ENCODE measurements around the gene RXRB.

DNA sequence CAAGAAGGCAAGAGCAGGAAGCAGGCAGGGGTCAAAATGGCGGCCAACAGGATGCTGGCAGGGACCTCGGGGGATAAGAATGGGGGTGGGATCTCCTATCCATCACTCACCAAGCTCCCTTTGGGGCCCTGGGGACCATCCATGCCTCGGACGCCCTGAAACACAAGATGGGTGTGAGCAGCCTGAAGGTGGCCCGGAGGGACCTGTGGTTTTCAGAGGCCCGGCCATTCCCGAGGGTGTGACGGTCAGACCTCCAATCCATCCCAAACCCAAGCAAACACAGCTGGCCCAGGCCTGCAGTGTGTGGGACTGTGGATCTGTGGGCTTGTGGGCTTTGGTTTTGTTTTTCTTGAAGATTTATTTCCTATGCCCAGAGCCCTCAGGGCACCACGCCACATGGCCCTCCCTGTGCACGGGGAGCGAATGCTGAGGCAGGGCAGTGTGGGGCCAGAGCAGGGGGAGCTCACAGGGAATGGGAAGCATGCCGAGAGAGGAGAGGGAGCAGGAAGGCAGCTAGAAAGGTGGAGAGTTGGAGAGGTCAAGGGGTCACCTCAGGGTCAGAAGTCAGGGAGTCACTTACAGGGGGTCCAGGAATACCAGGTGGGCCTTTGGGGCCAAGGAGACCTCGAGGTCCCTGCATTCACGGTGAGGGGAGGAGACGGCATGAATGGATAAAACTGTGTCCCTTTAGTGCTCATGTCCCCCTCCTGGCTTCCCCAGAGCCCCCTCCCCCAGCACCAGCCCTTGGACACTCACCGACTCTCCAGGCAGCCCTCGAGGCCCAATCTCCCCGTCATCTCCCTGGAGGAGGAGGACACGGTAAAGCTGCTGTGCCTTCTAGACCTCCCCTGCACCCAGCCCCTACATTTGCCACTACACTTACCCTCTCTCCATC lies 22.7 kb downstream of the RXRB start:
- TF ChIP-seq POLR2A (IDR thresholded peaks at IDR 0.05; ENCODE audit: low read depth, low read length) (no peak), CTCF (IDR thresholded peaks at IDR 0.05 in 2 of 3, conservative IDR thresholded peaks at IDR 0.05 in 1 of 3; ENCODE audit: control insufficient read depth in 2 of 3, extremely low read depth in 1 of 3, insufficient read depth in 1 of 3, low read depth in 3 of 3, low read length in 3 of 3) (no peak), ZNF384 (IDR thresholded peaks at IDR 0.05; ENCODE audit: borderline replicate concordance, low read depth, low read length) (no peak), BRCA1 (IDR thresholded peaks at IDR 0.05; ENCODE audit: low read depth, low read length) (no peak), KAT2A (conservative IDR thresholded peaks at IDR 0.05; ENCODE audit: control insufficient read depth, low read depth, low read length) (no peak), USF2 (IDR thresholded peaks at IDR 0.05; ENCODE audit: borderline replicate concordance, low read depth, low read length) (no peak), ZZZ3 (IDR thresholded peaks at IDR 0.05; ENCODE audit: control insufficient read depth, insufficient read length, low read depth) (no peak), JUNB (IDR thresholded peaks at IDR 0.05) (no peak), TAF1 (IDR thresholded peaks at IDR 0.05; ENCODE audit: borderline replicate concordance, low read depth, low read length) (no peak), MEF2A (IDR thresholded peaks at IDR 0.05; ENCODE audit: insufficient read depth, low read depth, low read length) (no peak)

Measured in GM12878 (cell line).